HL-60/S4 treated with retinoic acid at 250 ng/mL for 4 days and 3 days (cell line): ENCODE results near the gene CCDC80.

Source experiments
- in situ Hi-C: fragments of 300-500 bp; cut with MboI; formaldehyde crosslinking; loops from 2 replicates; pipeline ENCODE4 v1.7.0; 2022; ENCODE audit warnings: low sequenced_read_pairs

CCDC80 gene

GRCh38 chr3:112555535-112556170 is 85.3 kb downstream of the CCDC80 start:
- in situ Hi-C loops, result no loop called here

GRCh38 chr3:112550859-112551258 is 90.1 kb downstream of the CCDC80 start:
- in situ Hi-C loops, result no loop called here
